Neural progenitor cell (in vitro differentiated cells): ENCODE results near the gene RSU1.

Experiments used
- CTCF ChIP-seq: fragments of 200-600 bp; sonication (generic); IDR thresholded peaks from 2 replicates; pipeline ENCODE4 v1.5.1; 2017; ENCODE audit warnings: antibody characterized with exemption, mild to moderate bottlenecking
- EZH2 ChIP-seq: fragments of 200-600 bp; sonication (generic); IDR thresholded peaks from 2 replicates; pipeline ENCODE4 v1.6.1; 2017; ENCODE audit warnings: antibody characterized with exemption, mild to moderate bottlenecking, moderate library complexity
- EZH2phosphoT487 ChIP-seq: fragments of 200-600 bp; sonication (generic); IDR thresholded peaks from 2 replicates; pipeline ENCODE4 v1.6.1; 2017; ENCODE audit warnings: antibody characterized with exemption

GRCh38 chr10:16599662-16600061 lies 217.6 kb downstream of the RSU1 start:
- no peak for TF ChIP-seq CTCF
- no peak for TF ChIP-seq EZH2
- no peak for TF ChIP-seq EZH2phosphoT487
